Muscle of arm (tissue), 12 donors: ENCODE measurements around the gene SPC24. TPM values are rescaled to one million over a fixed set of nuclear protein-coding genes. Genes with fewer than 3 reads are reported as not detected.
A peak's percentile ranks its signal among the peaks of the same experiment; 100 is the strongest.
"Not testable (repeated sequence)": the region's sequence is repeated elsewhere in the genome, so short reads cannot be mapped to it uniquely, and the experiment has no call there.

Experiments used
- DNase-seq: peaks from one replicate; pipeline ENCODE4 v3.0.0-alpha.2; 2013
- polyA plus RNA-seq, 12 donors: library from polyadenylated mRNA; unstranded; fragments of 120-200 nt; gene quantifications; one replicate each; pipeline ENCODE4 v1.2.1, GENCODE V29; 2013; ENCODE audit not compliant: insufficient read length in 12 of 12

Gene SPC24
- polyA plus RNA-seq, 12 donors, result 6.9 to 19.1 (median 10.4) TPM; not detected in 2

DNA sequence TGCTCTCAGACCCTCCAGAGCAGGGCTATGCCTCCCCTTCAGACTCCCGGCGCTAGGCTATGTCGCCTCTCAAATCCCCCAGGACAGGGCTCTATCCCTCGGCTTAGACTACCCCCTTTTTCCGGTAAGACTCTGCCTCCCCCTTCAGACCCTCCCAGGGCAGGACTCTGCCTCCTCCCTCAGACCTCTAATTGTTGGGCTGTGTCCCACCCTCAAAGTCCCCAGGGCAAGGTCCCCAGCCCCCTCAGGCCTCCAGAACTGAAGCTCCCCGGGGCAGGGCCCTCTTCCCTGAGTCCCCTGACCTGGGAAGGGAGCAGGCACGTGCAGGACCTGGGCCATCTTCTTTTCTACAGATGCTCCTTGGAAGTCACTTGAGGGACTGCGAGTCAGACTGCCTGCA, 38.6 kb upstream of the SPC24 start:
- DNase-seq, result no peak

DNA sequence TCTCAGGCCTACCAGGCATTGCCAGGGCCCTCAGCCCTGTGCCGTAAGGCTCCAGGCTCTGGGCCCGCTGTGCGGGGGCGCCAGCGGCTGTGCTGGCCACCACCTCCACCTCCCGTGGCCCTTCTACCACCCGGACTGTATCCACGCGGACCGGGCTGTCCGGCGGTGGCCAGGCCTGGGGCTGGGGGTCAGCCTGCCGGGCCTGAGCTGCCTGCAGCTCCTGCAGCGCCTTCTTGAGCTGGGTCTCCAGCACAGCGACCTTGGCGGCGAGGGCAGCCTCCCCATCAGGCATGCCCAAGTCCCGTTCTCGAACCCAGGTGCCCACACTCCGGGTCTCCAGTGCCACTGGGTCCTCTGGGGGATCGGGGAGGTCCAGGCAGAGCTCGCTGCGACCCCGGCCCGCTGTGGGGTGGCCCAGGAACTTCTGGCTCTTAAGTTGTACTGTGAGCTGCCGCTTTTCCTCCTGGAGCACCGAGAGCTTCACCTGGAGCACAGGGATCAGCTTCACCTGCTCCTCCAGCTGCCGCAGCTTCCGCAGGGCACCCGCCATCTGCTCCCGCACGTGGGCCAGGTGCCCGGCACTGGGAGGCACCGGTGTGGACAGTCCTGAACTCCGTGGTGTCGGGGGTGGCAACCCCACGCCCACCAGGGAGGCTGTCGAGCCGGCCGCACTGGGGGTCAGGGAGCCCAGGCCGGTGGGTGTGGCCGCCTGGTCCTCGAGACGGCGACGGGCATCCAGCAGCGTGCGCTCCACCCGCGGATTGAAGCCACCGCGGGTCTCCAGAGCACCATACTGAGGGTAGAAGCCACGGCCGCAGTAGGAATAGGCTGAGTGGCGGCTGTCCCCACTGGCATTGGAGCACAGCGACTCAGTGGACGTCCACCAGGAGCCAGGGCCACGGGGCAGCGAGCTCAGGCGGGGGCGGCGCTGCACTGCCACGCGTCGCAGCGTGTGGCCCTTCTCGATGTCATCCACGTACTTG, 37.7 kb upstream of the SPC24 start:
- no peak for DNase-seq

DNA sequence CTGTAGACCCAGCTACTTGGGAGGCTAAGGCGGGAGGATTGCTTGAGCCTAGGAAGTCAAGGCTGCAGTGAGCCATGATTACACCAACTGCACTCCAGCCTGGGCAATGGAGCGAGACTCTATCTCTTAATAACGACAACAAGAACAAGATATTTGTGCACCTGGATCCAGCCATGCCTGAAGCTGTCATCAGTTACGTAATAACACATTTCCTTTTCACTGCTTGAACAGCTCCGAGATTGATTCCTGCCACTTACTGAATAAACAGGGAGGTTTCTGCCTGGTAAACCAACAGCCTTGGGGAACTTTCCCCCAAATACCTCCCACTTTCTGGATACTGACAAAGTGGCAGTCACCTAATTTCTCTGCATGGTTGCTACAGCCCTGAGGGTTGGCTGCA, 36.4 kb upstream of the SPC24 start:
- no peak for DNase-seq

DNA sequence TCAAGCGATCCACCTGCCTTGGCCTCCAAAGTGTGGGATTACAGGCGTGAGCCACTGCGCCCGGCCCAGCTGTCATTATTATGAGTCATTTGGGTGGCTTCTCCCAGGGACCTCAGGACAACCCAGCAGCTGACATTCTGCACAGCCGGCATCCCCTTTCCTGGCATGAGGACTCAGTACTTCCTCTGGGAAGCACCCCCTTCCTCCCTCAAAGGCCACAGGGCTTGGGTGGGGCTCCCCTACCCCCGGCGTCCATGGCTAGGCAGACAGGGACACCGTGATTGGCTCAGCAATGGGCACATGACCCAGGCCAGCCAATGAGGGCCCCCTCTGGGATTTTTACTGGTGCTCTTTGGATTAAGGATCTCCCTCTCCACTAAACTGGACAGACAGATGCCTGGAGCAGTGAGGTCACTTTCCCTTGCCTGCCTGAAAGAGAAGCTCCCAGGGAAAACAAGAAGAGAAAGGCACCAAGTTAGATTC, 35.7 kb upstream of the SPC24 start:
- peak; percentile 70 for DNase-seq

DNA sequence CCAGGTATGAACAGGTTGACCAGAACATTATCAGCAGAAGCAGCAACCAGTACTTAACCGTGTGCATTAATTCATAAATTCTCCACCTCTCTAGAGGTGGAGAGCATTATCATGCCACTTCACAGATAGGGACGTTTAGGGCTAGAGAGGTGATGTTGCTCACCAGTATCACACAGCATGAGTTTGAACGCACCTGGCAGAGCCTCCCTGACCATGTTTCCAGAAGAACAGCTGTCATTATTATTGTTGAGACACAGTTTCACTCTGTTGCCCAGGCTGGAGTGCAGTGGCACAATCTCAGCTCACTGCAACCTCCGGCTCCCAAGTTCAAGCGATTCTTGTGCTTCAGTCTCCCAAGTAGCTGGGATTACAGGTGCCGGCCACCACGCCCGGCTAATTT, 34.9 kb upstream of the SPC24 start:
- DNase-seq, result no peak

DNA sequence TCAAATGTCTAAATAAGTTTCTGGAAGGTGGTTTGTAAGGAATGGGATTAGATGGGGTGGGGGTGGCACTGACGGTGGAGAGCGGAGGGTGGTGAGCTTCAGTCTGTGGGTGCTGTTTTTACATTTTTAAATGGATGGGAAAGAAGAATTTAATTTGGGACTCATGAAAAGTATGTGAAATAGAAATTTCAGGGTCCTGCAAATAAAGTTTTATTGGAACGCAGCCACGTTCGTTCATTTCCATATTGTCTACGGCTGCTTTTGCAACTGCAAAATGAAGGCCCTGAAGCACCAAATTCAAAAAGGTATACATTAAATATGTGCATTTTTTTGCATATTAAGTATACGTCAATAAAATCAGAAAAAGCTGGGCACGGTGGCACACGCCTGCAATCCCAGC, 31.9 kb upstream of the SPC24 start:
- DNase-seq, result no peak

DNA sequence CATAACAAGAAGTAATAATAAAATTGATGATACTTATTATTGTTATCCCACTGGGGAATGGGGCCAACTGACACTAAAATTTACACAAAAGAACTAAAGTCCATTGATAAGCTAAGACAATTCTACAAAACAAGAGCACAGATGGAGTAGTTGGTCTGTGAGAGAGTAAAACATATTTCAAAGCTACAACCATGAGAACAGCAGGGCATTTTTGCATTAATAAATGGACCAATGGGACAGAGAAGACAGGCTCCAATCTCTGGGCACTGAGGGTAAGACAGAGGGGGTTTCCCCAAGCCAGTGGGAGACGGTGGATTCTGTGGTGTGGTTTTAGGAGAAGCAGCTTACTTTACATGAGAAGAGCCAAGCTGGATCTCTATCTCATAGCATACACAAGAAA, 27.4 kb upstream of the SPC24 start:
- no peak for DNase-seq

DNA sequence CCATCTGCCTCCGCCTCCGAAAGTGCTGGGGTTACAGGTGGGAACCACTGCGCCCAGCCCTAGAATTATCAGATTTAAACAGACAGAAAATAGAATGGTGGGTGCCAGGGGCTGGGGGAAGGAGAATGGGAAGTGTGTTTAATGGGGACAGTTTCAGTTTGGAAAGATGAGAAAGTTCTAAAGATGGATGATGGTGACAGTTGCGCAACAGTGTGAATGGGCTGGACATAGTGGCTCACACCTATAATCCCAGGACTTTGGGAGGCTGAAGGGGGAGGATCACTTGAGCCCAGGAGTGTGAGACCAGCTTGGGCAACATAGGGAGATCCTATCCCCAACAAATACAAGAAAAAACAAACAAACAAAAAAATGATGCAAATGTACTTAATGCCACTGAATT, 25.9 kb upstream of the SPC24 start:
- DNase-seq, result no peak

DNA sequence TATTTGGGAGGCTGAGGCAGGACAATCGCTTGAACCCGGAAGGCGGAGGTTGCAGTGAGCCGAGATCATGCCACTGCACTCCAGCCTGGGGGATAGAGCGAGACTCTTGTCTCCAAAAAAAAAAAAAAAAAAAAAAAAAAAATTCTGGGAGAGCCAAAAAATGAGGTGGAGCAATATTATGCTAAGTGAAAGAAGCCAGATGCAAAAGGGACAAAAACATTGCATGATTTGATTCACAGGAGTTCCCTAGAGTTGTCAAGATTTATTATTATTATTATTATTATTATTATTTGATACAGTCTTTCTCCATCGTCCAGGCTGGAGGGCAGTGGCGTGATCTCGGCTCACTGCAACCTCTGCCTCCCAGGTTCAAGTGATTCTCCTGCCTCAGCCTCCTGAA, 25.4 kb upstream of the SPC24 start:
- not testable (repeated sequence) for DNase-seq

DNA sequence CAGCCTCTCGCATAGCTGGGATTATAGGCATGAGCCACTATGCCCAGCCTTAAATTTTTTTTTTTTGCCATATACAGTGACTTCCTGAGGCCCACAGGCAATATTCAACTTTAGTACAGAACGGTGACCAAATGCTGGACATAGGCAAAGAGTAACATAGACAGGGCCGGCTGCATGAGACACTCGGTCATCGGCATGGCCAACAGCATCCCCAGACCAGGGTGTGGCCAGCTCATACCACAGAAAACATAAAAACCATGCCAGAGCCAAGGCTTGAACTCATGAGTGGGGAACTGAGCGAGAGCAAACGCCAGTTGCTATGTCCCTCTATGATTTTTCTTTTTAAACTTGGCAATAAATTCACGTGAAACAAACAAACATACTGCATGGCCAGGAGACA, 24.8 kb upstream of the SPC24 start:
- no peak for DNase-seq

DNA sequence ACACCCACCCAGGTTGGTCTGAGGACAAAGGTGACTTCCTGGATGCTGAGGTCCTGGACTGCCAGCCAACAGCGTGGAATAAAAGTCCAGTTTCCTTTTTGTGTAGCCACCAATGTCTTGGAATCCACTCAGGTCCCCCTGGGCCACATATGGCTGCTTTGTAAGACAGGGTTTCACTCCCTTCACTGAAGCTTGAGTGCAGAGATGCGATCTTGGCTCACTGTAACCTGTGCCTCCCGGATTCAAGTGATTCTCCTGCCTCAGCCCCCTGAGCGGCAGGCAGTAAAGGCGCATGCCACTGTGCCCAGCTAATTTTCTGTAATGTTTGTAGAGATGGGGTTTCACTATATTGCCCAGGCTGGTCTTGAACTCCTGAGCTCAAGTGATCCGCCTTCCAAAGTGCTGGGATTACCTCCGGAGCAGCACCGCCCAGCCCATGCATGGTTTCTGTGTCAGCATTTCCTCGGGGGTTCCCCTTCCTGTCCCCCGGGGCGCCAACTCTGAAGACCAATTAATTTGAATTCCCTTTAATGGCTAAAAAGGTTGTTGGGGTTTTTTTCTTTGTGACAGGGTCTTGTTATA, 24.2 kb upstream of the SPC24 start:
- no peak for DNase-seq

DNA sequence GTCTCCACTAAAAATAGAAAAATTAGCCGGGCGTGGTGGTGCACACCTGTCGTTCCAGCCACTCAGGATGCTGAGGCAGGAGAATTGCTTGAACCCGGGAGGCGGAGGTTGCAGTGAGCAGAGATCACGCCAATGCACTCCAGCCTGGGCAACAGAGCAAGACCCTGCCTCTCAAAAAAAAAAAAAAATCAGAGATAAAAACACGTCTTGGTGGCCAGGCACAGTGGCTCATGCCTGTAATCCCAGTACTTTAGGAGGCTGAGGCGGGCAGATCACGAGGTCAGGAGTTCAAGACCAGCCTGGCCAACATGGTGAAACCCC, 23.5 kb upstream of the SPC24 start:
- DNase-seq, result not testable (repeated sequence)

DNA sequence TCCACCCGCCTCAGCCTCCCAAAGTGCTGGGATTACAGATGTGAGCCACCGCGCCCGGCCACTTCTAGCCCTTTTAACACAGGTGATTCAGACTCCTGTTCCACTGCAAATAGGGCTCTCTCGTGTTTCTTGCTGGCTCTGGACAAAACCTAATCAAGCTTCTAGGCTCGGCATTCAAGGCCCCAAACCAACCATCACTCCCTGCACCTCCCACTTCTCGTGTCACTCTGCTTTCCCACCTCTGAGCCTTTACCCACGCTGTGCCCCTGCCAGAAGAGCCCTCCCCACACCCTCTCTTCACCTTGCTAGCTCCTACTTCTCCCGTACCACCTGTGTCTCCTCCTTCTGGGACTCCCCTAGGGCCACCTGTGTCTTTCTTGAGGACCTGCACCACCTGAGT, 22.0 kb upstream of the SPC24 start:
- no peak for DNase-seq

DNA sequence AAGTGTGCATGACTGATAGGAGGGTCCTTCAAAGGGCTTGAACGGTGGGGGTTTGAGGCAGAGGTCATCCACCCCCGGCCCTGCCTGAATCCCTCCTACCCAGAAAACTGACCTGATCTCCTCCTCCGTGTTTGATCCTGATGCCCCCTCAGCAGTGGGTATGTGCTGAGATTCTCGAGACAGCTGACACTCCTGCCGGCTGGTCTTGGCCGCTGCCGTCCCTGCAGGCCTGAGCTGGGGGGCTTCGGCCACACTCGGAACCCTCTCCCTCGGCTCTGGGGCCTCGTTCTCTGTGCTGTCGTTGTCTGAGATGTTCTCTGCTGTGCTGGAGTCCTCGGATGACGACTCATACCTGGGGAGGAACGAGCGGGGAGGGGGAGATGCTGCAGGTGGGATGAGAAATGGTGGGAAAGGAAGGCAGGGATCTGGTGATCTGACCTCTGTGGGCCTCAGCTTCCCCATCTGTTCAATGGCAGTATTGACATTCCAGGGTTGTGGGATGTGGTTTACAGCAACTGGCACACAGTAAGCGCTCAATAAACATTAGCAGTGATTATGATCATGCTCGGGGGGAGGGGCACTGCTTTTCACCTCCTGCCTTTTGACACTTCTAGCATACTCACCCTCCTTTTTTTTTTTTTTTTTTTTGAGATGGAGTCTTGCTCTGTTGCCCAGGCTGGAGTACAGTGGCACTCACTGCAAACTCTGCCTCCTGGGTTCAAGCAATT, 21.0 kb upstream of the SPC24 start:
- no peak for DNase-seq

DNA sequence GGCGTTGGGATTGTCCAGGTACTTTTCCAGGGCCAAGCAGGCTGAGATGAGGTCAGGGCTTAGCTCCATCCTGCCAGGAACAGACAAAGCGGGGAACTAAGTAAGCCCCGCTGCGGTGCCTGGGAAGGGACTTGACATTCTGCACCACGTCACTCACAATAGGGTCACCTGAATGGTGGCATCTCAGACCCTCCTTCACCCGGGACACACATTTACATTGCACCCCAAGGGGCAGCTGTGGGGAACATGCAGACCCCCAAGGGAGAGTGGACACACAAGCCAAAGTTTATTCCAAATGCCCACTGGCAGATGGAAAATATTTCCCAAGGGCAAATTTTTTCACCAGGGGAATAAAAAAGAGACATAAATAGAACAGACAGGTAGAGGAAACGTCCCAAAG, 20.3 kb upstream of the SPC24 start:
- no peak for DNase-seq

DNA sequence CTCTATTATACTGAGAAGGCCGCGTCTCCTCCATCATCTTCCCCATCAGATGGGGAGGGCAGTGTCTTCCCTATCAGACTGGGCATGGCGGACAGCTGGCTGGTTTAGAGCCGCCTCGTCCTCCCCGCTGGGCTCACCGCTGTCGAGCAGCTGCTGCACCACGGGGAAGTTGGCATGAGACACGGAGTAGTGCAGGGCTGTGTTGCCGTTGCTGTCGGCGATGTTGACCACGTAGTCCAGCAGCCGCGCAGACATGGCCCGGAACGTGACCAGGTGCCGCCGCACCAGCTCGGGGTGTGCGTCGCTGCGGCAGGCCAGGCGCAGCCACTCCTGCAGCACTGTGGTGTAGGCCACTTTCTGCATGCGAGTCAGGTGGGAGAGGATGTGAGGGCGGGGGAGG, 18.8 kb upstream of the SPC24 start:
- no peak for DNase-seq

DNA sequence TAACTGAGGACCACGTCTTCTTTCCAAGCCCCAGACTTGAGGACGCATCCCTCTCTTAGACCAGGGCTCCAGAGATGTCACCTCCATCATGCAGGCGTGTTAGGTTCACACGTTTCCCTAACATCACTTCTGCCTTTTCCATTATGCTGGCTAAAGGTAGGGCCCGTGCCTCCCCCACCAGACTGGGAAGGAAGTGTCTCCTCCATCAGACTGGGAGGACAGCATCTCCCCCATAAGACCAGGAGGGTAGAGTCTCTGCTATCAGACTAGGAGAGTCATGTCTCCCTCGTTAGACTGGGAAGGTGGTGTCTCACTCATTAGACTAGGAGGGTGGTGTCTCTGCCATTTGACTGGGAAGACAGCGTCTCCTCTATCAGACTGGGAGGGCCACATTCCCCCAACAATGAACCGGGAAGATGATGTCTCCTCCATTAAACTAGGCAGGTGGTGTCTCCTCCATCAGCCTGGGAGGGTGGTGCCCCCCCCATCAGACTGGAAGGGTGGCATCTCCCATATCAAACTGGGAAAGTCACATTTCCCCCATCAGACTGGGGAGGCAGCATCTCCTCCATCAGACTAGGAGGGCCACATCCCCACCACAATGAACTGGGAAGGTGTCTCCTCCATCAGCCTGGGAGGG, 18.1 kb upstream of the SPC24 start:
- DNase-seq, result no peak

DNA sequence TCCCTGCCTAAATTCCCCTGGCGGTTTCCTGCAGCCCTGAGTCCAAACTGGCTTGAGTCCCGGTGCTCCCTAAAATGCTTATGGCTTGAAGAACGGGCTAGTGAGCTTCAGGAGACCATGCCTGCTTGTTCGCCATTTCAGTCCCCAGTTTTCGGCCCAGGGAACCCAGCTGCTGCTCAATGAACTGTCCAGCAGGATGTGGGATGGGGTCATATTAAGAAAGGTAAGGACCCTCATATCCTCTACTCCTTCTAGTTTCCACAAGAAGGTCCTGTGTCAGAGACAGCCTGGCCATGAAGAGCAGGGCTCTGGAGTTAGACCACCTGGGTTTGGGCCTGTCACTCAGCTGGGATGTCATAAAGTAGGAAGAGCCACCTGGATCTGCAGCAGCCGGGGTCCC, 17.0 kb upstream of the SPC24 start:
- no peak for DNase-seq

DNA sequence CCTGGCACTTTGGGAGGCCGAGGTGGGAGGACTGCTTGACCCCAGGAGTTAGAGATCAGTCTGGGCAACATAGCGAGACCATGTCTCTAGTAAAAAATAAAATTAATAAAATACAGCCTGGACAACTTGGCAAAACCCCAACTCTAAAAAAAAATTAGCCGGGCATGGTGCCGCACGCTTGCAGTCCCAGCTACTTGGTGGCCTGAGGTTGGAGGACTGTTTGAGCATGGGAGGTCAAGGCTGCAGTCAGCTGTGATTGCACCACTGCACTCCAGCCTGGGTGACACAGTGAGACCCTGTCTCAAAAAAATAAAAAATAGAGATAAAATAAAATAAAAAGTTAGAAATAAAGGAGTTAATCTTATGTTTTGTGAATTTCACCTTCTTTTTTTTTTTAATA, 15.6 kb upstream of the SPC24 start:
- DNase-seq, result no peak

DNA sequence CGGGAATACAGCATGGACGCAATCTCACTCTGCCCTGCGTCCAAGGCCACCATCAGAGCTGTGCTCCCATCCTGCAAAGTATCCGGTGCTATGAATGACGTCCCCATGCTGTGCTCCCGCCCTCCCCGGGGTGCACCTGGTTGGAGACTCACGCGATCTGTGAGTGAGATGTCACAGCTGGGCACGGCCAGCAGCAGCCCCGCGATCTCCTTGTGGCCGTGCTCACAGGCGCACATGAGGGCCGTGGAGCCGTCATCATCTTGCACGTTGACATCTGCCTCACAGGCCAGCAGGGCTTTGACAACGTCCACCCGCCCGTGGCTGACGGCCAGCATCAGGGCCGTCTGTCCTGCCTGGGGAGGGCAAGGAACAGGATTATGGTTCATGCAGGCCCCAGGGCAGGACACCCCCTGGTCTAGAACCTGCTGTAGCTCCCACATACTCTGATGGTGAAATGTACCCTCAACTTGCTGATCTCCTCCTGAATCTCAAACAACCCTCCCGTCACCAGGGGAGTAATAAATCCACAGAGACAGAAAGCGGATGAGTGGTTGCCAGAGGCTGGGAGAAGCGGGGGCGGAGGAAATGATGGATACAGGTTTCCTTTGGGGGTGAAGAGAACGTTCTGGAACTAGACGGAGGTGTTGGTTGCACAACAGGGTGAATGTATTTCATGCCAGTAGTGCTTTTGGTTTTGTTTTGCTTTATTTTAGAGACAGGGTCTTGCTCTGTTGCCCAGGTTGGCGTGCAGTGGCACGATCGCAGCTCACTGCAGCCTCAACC, 14.5 kb upstream of the SPC24 start:
- DNase-seq, result no peak

DNA sequence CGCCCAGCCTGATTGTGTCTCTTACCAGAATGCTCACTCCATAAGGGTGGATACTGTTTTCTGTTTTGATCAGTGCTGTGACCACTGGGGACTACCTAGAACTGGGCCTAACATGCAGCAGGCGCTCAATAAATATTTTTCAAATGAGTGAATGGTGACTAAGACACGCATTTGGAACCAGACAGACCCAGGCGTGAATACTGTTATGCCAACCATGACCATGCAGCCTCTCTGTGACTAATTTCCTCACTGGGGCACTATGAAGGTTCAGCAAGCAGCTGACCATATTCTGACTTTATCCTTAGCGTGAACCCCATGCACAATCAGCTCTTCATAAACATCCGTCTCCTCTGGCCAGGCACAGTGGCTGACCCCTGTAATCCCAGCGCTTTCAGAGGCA, 13.0 kb upstream of the SPC24 start:
- DNase-seq, result no peak
